Neural crest cell (in vitro differentiated cells): Measurements from ENCODE around the gene ERAS. TPM values are rescaled to one million over a fixed set of nuclear protein-coding genes. Genes with fewer than 3 reads are reported as not detected.

Experiments
- DNase-seq: peaks from one replicate; pipeline ENCODE4 v3.0.0; 2021; ENCODE audit warnings: low read depth, mixed read lengths, low spot score
- H3K27ac Mint-ChIP-seq: one replicate; pipeline ENCODE4 v1.8.0; 2021; ENCODE audit warnings: mild to moderate bottlenecking, mixed read lengths; ENCODE audit not compliant: unreplicated experiment
- H3K27me3 Mint-ChIP-seq: 2 replicates; pipeline ENCODE4 v1.8.0; 2021; ENCODE audit warnings: low read depth, mild to moderate bottlenecking, mixed read lengths
- H3K36me3 Mint-ChIP-seq: 2 replicates; pipeline ENCODE4 v1.8.0; 2021; ENCODE audit warnings: low read depth, mild to moderate bottlenecking, mixed read lengths
- H3K4me1 Mint-ChIP-seq: 2 replicates; pipeline ENCODE4 v1.8.0; 2021; ENCODE audit warnings: mixed read lengths
- H3K4me3 Mint-ChIP-seq: one replicate; pipeline ENCODE4 v1.8.0; 2021; ENCODE audit warnings: mild to moderate bottlenecking, mixed read lengths
- H3K9me3 Mint-ChIP-seq: 2 replicates; pipeline ENCODE4 v1.8.0; 2021; ENCODE audit warnings: mixed read lengths
- long read RNA-seq: library from polyadenylated mRNA; unstranded; transcript quantifications from one replicate; pipeline ENCODE4 v2.0.0, GENCODE V29; 2020
- total RNA-seq: library from RNA; stranded (reverse); gene quantifications from 2 replicates; pipeline ENCODE4 v1.2.1, GENCODE V29; 2021
- TF ChIP-seq, protein P1 (sequence below): fragments of 200-600 bp; sonication (generic); conservative IDR thresholded peaks from 2 replicates; pipeline ENCODE4 v1.5.0; 2021; ENCODE audit warnings: antibody characterized with exemption, mild to moderate bottlenecking

ERAS gene, protein sequence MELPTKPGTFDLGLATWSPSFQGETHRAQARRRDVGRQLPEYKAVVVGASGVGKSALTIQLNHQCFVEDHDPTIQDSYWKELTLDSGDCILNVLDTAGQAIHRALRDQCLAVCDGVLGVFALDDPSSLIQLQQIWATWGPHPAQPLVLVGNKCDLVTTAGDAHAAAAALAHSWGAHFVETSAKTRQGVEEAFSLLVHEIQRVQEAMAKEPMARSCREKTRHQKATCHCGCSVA
- total RNA-seq, result 0.49 and 0.50 TPM in 2 replicates
- long read RNA-seq, result 0 reads

DNA sequence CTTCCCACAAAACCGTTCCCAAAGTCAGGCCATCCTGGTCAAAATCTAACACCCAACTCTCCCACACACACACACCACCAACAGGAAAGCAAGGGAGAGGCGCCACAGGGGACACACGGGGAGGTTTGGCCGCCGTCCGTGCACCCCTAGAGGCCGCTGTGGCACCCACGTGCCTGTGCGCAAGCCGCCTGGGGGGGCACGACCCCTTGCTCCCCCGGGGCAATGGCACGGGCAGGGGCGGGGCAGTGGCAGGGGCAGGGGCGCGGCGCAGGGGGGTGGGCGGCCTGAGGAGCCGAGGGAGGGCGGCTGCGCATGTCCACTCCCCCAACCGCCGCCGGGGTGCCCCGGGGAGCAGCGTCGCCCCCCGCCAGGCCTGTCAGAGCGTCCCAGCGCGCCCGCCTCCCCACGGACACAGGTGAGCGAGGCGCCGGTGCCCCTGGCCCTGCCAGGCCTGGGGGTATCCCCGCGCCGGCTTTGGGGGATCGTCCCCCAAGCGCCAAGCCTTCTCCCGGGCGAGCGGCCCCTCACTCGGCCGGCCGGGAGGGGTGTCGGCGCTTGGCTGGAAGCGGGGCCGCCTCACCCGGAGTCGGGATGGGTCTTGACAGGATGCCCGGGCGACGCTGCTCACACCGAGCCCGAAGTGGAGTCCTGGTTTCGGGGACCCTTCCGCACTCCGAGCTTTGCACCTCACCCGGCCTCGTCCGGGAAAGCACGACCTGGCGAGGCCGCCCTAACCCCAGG, at the start of gene ERAS:
Gene ERAS (plus strand): TSS at position 379 of the 741 bp plus-strand sequence. CDS start 2,611 bp downstream, outside the sequence.
- H3K36me3 Mint-ChIP-seq, result peaks cover 33% of the 10 kb centered on the region
- no peak within 1 kb of the TSS for H3K4me3 Mint-ChIP-seq
- TF ChIP-seq, protein P1, sequence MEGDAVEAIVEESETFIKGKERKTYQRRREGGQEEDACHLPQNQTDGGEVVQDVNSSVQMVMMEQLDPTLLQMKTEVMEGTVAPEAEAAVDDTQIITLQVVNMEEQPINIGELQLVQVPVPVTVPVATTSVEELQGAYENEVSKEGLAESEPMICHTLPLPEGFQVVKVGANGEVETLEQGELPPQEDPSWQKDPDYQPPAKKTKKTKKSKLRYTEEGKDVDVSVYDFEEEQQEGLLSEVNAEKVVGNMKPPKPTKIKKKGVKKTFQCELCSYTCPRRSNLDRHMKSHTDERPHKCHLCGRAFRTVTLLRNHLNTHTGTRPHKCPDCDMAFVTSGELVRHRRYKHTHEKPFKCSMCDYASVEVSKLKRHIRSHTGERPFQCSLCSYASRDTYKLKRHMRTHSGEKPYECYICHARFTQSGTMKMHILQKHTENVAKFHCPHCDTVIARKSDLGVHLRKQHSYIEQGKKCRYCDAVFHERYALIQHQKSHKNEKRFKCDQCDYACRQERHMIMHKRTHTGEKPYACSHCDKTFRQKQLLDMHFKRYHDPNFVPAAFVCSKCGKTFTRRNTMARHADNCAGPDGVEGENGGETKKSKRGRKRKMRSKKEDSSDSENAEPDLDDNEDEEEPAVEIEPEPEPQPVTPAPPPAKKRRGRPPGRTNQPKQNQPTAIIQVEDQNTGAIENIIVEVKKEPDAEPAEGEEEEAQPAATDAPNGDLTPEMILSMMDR, result no peak
- peaks cover 16% of the 10 kb centered on the region for H3K27me3 Mint-ChIP-seq
- H3K4me1 Mint-ChIP-seq, result no peaks in the 10 kb centered on the region
- H3K9me3 Mint-ChIP-seq, result no peaks in the 10 kb centered on the region
- no peak within 1 kb of the TSS for H3K27ac Mint-ChIP-seq
- DNase-seq, result no peak

DNA sequence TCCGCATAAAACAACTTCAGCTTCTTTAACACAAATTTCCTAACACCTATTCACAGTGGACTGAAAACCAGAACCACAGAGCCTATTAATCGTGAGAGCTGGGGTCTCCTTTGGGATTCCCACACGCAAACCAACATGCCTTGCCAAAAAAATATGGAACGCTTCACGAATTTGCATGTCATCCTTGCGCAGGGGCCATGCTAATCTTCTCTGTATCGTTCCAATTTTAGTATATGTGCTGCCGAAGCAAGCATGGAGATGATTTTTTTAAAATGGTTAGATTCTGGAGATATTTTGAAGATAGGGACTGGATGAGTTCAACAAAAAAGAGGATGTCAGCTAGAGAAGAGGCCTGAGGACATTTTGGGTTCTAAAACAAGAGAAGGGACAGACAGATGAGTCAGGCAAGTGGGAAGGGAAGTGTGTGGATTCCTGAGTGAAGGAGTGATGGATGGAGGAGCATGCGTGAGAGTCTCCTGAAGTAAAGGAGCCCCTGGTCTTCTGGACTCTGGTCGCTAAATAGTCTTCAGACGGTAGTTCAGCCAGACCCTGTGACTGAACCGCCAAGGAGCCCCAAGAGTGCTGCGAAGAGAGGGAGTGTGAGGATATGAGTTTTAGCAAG, 49.4 kb upstream of the ERAS start:
- H3K4me3 Mint-ChIP-seq, result no peak overlapping the region
- H3K36me3 Mint-ChIP-seq, result no peaks in the 10 kb centered on the region
- DNase-seq, result no peak
- no peak overlapping the region for H3K27ac Mint-ChIP-seq
- H3K27me3 Mint-ChIP-seq, result peaks cover 18% of the 10 kb centered on the region
- peaks cover 3% of the 10 kb centered on the region for H3K9me3 Mint-ChIP-seq
- TF ChIP-seq, protein P1, result no peak
- H3K4me1 Mint-ChIP-seq, result no peaks in the 10 kb centered on the region

DNA sequence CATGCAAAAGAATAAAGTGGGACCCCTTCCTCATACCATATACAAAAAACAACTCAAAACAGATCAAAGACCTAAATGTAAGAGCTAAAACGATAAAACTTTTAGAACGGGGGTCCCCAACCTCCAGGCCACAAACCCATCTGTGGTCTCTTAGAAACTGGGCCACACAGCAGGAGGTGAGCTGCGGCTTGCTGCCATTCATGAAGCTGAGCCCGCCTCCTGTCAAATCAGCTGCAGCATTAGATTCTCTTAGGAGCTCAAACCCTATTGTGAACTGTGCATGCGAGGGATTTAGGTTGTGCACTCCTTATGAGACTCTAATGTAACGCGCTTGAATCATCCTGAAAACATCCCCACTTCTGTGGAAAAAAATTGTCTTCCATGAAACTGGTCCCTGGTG, 46.9 kb upstream of the ERAS start:
- H3K36me3 Mint-ChIP-seq, result no peaks in the 10 kb centered on the region
- TF ChIP-seq, protein P1, result no peak
- H3K4me3 Mint-ChIP-seq, result no peak overlapping the region
- peaks cover 3% of the 10 kb centered on the region for H3K9me3 Mint-ChIP-seq
- H3K4me1 Mint-ChIP-seq, result no peaks in the 10 kb centered on the region
- no peak for DNase-seq
- H3K27ac Mint-ChIP-seq, result no peak overlapping the region
- peaks cover 18% of the 10 kb centered on the region for H3K27me3 Mint-ChIP-seq

DNA sequence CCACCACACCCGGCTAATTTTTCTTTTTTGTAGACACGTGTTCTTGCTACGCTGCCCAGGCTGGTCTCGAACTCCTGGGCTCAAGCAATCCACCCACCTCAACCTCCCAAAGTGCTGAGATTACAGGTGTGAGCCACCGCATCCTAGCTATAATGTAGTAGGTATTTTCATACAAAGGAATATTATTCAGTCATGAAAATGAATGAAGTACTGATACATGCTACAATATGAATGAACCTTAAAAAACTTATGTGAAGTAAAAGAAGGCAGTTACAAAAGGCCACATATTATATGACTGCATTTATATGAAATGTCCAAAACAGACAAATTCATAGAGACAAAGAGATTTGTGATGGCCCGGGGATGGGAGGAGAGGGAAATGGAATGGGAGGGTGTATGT, 44.6 kb upstream of the ERAS start:
- Mint-ChIP-seq H3K4me1 (no peaks in the 10 kb centered on the region), H3K9me3 (peaks cover 3% of the 10 kb centered on the region)
- no peak for DNase-seq

DNA sequence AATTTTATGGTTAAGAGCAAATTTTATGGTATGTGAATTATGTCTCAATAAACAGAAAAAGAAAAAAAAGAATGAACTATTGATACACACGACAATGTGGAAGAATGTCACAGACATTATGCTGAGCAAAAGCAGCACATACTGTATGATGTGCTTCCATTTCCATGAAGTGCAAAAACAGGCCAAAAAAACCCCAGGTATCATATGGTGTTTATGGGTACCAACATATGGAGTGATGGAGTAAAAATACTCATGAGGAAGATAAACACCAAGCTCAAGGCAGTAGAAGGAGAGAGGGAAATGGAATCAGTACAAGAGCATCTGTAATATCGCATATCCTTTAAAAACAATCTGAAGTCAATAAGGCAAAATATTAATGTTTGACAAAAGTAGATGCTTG, 44.1 kb upstream of the ERAS start:
- Mint-ChIP-seq H3K27ac (no peak overlapping the region), H3K4me3 (no peak overlapping the region), H3K9me3 (no peaks in the 10 kb centered on the region), H3K27me3 (peaks cover 21% of the 10 kb centered on the region), H3K36me3 (no peaks in the 10 kb centered on the region), H3K4me1 (no peaks in the 10 kb centered on the region)
- DNase-seq, result no peak
- TF ChIP-seq, protein P1, result no peak

More for the DNA sequence above, 44.6 kb upstream of the ERAS start:
- H3K27me3 Mint-ChIP-seq, result peaks cover 21% of the 10 kb centered on the region
- no peaks in the 10 kb centered on the region for H3K36me3 Mint-ChIP-seq
- no peak overlapping the region for H3K27ac Mint-ChIP-seq
- TF ChIP-seq, protein P1, result no peak
- no peak overlapping the region for H3K4me3 Mint-ChIP-seq
